Pulmonary artery endothelial cell (primary cell): ENCODE results near the gene MROH2A. TPM values are rescaled to one million over a fixed set of nuclear protein-coding genes. Genes with fewer than 3 reads are reported as not detected.
"Not testable (repeated sequence)": the region's sequence is repeated elsewhere in the genome, so short reads cannot be mapped to it uniquely, and the experiment has no call there.

Source experiments
- DNase-seq: peaks from one replicate; pipeline ENCODE4 v3.0.0-alpha.2; 2011; ENCODE audit warnings: low read depth, low spot score
- total RNA-seq: library from RNA; depleted of rRNA; stranded (reverse); fragments of >200 nt; gene quantifications from 2 replicates; pipeline ENCODE4 v1.2.3, GENCODE V29; 2014

Gene MROH2A
- not detected in 2 replicates for total RNA-seq

DNA sequence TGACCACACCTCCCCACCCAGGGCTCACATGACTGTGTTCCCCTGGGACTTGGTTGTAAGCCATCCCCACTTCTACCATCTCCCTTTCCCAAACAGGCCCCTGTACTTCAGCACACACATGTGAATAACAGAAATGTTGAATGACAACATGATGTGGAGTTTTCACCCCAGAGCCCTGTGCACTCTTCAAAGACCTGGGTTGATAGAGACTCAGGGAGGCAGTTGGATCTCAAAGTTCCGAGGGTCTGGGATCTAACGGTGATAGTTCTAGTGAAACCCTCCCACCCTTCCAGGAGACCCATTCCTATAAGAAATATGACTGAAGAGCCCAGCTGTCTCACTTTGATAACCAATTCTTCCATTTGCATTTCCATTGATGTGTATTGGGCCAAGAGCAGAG lies at the start of gene MROH2A:
Gene MROH2A (plus strand): TSS at position 301 of the 400 bp plus-strand sequence. CDS start 1,029 bp downstream, outside the sequence.
- no peak for DNase-seq

- DNase-seq: no peak
Measured at GRCh38 chr2:233728723-233729301, 49.3 kb upstream of the MROH2A start, which contains the start of gene UGT1A3. UGT1A3 (plus strand) TSS chr2:233729042; CDS start chr2:233729127, 85 bp downstream.

DNA sequence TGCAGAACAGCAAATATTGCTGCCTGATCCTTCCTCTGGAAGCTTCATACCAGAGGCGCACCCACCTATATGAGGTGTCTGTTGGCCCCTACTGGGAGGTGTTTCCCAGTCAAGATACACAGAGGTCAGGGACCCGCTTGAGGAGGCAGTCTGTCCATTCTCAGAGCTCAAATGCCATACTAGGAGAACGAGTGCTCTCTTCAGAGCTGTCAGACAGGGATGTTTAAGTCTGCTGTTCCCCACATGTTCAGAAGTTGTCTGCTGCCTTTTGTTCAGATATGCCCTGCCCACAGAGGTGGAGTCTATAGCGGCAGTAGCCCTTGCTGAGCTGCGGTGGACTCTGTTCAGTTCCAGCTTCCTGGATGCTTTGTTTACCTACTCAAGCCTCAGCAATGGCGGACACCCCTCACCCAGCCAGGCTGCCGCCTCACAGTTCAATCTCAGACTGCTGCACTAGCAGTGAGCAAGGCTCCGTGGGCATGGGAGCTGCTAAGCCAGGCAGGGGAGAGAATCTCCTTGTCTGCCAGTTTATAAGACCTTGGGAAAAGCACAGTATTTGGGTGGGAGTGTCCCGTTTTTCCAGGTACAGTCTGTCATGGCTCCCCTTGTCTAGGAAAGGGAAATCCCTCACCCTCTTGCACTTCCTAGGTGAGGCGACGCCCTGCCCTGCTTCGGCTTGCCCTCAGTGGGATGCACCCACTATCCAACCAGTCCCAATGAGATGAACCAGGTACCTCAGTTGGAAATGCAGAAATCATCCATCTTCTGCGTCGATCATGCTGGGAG lies 41.1 kb upstream of the MROH2A start:
- not testable (repeated sequence) for DNase-seq

- no peak for DNase-seq
Measured at GRCh38 chr2:233740870-233741269, 37.3 kb upstream of the MROH2A start.

GRCh38 chr2:233743464-233744259 lies 34.5 kb upstream of the MROH2A start:
- no peak for DNase-seq

DNA sequence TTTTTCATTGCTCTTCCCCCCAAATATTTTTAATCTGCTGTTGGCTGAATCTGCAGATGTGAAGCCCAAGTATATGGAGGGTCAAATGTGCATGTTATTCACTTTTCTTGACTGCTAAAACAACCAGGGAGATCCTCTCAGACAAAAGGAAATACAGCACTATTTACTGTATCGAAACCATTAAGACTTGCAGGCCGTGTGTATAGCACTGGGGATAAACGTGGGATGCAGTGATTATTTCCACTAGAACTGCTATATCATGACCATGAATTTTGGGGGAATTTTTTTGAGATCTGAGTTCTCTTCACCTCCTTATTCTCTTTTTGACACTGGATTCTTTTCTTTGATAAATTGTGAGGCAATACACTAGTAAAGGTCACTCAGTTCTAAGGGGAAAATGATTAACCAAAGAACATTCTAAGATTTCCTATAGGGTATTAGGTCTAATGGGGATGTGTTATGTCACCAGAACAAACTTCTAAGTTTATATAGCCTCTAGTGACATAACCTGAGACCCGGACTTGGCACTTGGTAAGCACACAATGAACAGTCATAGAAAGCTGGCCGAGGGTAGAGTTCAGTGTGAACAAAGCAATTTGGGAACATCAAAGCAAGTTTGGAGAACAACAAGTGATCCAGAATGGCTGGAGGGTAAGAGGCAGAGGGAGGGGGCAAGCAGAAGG lies 32.9 kb upstream of the MROH2A start:
- no peak for DNase-seq

DNA sequence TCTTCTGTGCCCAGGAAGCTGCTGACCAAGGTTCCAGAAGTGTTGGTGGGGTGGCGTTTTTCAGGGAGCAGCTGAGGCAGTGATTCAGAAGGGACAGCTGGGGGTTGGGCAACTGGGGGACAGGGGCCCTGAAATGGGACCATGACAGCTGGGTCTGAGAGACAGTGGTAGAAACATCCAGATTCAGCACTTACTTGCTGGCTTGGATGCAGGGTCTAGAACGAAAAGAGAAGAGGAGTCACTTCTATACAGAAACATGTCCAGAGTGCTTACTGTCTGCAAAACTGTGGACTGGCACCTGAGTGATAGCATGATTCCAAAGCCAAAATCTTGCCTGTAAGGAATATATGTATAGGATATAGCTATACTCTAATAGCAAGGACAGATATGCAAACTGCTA lies 32.3 kb upstream of the MROH2A start:
- DNase-seq: not testable (repeated sequence)

DNA sequence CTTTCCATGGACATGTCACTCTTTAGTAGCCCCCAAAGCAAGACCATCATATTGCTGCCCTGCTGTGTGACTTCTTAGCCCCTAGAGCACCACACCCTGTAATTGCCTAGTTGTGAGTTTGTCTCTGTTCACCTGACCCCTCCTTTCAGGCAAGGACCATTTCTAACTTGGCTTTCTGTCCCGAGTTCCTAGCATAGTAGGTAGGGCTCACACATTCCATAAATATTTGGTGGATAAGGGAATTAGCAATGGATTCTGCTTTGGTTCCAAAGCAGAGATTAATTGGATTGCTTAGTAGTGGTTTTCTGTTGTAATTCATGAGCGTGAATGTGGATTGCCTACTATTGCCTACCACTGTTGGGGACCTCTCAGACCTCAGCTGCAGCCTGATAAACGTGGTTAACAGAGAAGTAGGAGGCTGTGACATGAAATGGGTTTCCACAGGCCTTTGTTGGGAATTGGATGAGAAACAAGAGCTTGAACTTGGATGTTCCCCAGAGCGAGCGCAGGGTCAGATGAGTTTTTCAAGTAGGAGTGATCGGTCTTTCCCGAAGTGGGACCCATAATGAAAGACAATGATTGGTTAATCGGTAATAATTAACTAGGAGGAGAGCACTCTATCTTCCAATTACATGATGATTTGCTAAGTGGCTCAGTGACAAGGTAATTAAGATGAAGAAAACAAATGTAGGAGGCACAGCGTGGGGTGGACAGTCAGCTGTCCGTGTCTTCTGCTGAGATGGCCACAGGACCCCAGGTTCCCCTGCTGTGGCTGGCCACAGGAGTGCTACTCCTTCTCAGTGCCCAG lies 31.5 kb upstream of the MROH2A start:
- DNase-seq: no peak

DNA sequence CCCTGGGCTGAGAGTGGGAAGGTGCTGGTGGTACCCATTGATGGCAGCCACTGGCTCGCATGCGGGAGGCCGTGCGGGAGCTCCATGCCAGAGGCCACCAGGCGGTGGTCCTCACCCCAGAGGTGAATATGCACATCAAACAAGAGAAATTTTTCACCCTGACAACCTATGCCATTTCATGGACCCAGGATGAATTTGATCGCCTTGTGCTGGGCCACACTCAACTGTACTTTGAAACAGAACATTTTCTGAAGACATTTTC lies 30.9 kb upstream of the MROH2A start:
- DNase-seq: no peak

GRCh38 chr2:233750689-233751088 lies 27.4 kb upstream of the MROH2A start:
- DNase-seq: not testable (repeated sequence)

DNA sequence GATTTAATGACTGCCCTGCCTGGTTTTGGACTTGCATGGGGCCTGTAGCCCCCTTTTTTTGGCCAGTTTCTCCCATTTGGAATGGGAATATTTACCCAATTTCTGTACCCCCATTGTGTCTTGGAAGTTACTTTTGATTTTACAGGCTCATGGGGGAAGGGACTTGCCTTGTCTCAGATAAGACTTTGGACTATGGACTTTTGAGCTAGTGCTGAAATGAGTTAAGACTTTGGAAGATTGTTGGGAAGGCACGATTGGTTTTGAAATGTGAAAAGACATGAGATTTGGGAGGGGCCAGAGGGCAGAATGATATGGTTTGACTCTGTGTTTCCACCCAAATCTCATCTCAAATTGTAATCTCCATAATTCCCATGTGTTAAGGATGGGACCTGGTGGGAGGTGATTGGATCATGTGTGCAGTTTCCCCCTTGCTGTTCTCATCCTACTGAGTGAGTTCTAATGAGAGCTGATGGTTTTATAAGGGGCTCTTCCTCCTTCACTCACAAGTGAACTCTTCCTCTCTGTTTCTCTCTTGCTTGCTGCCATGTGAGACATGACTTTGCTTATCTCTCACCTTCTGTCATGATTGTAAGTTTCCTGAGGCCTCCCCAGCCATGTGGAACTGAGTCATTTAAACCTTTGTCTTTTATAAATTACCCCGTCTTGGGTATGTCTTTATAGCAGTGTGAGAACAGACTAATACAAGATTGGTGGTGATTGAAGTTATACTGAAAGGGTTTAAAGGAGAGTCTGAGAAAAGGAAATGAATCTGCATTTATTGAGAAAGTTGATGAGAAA lies 26.7 kb upstream of the MROH2A start:
- DNase-seq: not testable (repeated sequence)

GRCh38 chr2:233754872-233755611 lies 23.1 kb upstream of the MROH2A start:
- no peak for DNase-seq

DNA sequence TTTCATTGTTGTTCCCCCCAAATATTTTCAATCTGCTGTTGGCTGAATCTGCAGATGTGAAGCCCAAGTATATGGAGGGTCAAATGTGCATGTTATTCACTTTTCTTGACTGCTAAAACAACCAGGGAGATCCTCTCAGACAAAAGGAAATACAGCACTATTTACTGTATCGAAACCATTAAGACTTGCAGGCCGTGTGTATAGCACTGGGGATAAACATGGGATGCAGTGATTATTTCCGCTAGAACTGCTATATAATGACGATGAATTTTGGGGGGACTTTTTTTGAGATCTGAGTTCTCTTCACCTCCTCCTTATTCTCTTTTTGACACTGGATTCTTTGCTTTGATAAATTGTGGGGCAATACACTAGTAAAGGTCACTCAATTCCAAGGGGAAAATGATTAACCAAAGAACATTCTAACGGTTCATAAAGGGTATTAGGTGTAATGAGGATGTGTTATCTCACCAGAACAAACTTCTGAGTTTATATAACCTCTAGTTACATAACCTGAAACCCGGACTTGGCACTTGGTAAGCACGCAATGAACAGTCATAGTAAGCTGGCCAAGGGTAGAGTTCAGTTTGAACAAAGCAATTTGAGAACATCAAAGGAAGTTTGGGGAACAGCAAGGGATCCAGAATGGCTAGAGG lies 21.6 kb upstream of the MROH2A start:
- DNase-seq: no peak

GRCh38 chr2:233758141-233758540 lies 20.0 kb upstream of the MROH2A start:
- DNase-seq: no peak

GRCh38 chr2:233758849-233759248 lies 19.3 kb upstream of the MROH2A start:
- DNase-seq: no peak

- DNase-seq: no peak
Measured at GRCh38 chr2:233760043-233760442, 18.1 kb upstream of the MROH2A start, which contains the start of gene UGT1A1. UGT1A1 (plus strand) TSS chr2:233760270; CDS start chr2:233760288, 18 bp downstream.

DNA sequence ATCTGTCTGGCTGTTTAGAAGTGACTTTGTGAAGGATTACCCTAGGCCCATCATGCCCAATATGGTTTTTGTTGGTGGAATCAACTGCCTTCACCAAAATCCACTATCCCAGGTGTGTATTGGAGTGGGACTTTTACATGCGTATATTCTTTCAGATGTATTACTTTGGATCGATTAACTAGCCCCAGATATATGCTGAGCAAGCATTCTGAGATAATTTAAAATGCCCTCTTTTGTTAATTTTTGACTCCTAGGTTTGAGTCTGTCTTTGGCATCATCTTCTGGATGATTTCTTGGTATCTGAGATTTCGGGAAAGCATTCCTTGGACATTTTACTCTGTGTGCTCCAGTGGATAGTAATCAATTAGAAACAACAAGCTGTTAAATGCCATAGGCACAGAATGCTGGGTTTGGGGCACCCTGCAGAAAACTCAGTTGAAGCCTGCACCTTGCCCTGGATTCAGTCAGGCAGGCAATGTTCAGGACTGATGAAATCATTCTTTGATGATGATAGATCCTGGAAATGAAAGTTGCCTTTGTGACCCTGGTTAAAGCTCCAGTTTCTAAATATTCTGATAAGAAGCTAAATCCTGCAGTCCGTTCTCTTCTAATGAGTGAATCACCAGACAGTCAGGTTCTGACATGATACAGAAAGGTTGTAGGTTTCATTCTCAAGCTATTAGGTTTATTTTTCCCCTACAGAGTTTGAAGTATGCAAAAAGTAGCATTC lies 16.9 kb upstream of the MROH2A start:
- no peak for DNase-seq

GRCh38 chr2:233764264-233764663 lies 13.9 kb upstream of the MROH2A start:
- DNase-seq: no peak
